HG03103 (cell line): ENCODE measurements around the gene UAP1L1.
"Not testable (repeated sequence)": the region's sequence is repeated elsewhere in the genome, so short reads cannot be mapped to it uniquely, and the experiment has no call there.

Experiments
- ATAC-seq: cut with Tn5 transposase; IDR thresholded peaks from one replicate; pipeline ENCODE4 v1.9.1; 2021; ENCODE audit warnings: low read depth; ENCODE audit not compliant: unreplicated experiment

The UAP1L1 gene, protein sequence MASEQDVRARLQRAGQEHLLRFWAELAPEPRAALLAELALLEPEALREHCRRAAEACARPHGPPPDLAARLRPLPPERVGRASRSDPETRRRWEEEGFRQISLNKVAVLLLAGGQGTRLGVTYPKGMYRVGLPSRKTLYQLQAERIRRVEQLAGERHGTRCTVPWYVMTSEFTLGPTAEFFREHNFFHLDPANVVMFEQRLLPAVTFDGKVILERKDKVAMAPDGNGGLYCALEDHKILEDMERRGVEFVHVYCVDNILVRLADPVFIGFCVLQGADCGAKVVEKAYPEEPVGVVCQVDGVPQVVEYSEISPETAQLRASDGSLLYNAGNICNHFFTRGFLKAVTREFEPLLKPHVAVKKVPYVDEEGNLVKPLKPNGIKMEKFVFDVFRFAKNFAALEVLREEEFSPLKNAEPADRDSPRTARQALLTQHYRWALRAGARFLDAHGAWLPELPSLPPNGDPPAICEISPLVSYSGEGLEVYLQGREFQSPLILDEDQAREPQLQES

DNA sequence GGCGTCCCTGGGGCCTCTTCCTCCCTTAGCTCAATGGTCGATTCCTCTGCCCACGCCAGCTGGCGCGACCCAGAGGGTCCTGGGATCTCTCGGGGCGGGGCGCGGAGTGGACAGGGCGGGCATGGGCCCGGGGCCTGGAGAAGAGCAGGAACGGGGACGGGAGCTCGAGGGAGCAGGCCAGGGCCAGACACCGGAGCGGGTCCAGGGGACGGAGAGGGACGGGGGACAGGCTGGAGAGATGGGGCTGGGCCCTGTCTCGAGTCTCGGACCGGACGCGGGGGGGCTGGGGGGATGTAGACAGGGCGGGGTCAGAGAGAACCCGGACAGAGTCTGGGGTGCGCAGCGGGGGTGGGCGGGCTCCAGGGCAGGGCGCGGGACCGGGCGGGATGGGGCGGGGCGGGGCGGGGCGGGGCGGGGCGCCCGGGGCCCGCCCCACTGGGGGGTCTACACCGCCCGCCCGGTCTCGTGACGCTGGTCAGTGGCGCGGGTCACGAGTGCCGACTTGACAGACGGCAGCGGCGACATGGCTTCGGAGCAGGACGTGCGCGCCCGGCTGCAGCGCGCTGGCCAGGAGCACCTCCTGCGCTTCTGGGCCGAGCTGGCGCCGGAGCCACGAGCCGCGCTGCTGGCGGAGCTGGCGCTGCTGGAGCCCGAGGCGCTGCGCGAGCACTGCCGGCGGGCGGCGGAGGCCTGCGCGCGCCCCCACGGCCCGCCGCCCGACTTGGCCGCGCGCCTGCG, at the start of gene UAP1L1:
TSS of gene UAP1L1 (plus strand) at position 508 of the 738 bp plus-strand sequence. CDS start at position 524, 16 bp downstream.
- ATAC-seq = no peak

DNA sequence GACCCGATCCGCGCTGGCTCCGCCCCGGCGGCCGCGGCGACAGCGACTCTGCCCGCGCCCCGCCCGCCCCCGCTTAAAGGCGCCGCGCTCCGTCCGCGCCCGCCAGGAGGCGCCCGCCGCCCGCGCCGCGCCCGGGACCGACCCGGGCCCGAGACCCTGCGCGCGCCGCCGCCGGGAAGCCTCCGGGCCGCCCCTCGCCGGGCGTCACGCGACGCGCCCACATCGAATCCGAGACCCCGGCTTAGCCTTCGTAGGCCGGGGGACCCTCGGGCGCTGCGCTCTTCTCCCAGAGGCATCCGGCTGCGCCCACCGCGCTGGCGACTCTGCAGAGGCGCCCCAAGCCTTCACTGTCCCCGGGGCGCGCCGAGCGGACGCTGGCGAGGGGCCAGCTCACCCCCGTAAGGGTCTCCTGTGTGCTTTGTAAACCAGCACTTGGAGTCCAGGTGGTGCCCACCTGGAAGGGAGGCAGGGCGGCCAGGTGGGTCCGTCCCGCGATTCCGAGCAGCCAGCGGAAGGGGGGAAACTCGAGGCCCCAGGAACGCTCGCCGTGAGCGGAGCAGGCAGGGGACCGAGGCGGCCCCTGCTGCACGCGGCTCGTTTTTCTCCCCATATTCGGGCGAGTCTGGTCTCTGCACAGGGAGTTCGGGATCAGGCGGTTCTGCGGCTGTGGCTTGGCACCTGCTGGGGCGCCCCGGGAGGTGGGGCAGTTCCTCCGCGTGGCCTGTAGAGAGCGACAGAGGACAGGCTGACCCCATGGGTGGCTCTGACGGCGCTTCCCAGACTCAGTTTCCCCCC, 48.9 kb upstream of the UAP1L1 start:
- peak; percentile 35 for ATAC-seq

DNA sequence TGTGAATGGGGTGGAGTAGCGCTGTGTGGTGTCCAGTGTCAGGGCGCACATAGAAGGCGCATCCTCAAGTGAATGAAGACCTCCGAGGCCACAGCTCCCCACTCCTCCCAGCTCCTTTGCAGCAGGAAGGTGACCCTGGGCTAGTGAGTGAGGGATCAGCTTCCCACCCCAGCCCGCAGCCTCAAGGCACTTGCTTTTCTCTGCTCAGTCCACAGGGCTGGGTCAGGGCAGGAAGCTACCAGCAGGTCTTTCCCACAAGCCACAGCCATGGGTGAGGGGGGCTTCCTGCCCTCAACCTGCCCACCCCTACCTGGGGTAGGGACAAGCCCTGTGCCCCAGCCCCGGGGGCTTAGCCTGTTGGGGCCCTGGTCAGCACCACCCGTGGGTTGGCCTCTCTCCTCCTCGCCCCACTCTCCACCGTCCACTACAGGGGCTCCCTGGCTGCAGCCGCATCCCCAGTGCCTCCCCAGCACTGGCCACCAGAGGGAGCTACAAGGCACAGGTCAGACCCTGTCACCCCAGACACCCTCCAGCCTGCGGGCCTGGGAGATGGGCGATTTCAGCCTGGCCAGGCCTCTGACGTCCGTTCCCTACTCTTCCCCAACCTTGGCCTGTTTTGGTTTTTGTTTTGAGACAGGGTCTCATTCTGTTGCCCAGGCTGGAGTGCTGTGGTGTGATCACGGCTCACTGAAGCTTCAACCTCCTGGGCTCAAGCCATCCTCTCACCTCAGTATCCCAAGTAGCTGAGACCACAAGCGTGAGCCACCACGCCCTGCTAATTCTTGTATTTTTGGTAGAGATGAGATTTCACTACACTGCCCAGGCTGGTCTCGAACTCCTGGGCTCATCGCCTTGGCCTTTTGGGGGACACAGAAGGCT, 48.0 kb upstream of the UAP1L1 start:
- no peak for ATAC-seq

DNA sequence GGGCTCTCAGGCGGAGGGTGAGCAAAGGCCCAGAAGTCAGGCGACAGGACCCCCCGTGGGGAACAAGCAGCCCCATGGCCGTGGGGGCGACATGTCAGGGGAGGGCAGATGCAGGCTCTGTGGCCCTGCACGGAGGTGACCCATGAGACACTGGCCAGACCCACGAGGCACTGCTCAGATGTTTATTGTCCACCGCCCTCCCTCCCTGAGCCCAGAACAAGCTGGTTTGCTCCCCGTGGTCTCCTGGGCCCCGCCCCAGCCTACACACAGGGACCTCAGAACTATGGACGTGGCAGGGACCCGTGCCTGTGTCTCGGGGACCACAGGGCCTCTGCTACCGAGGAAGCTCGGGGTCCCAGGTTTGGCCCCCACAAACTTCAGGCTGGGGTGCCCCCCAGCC, 47.3 kb upstream of the UAP1L1 start:
- ATAC-seq = no peak

DNA sequence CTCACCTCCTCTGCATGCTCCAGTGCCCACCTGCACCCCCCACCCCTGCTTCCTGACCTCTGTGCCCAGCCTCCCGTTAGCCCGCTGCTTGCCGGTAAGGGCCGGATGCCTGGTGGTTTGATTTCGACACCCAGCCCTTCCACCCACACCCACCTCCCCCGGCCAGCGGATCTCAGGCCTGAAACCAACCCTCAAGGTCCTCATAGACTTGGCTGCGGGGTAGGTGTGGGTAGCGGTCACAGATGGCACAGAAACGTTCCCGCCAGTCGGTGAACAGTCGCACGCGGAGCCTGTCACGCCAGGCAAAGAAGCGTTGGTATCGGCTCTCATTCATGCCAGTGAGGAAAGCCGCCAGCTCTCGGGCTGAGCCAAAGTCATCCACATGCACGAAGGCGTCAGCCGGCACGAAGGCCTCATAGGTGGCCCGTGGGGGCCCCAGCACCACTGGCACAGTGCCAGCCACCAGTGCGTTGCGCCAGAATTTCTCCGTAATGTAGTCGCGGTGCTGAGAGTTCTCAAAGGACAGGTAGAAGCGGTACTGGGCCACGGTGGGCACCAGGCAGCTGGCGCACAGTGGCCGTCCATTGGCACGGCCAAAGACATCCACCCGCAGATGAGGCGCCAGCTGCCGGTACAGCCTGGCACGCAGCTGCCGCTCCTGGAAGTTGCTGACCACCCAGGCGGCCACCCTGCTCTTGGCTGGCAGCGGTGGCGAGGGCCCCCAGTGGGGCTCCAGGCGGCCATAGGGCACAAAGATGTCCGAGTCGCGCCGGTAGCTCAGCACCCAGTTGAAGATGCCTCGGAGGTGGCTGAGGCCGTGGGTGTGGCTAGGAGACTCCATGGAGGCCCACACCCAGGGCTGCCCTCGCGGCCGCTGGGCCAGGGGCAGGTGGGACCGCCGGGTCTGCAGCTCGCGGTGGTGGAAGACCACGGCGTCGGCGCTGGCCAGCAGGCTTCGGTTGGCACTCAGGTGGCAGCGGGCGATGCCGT, 46.5 kb upstream of the UAP1L1 start:
- ATAC-seq = no peak

DNA sequence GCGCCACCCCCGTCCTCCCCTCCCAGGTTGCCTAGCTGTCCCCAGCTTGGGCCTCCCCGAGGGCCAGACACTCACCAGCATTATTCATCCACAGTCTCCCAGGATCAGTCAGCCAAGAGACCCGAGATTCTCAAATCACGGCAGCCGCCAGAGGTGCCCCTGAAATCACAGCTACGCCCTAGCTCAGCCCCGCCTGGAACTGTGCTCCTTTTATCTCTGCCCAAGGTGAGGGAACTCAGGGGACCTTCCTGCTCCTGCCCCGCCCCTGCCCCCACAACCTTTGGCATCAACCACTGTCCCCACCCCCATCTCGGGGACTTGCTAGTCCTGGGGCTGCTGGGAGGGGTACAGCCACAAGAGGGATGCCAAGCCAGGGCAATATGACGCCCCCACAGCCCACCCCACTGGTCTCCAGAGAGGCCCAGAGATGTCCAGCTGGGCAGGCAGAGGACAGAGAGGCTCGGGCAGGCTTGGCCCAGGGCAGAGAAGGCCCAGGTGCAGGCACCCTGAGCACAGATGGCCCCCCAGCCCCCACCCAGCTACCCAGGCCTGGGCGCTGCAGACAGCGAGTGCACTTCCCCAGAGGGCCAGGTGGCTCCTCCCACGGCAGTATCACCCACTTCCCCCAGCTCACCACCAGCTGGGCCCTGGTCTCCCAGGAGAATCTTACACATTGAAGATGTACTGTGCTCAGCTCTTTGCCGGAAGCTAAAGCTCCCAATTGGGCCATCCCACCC, 45.2 kb upstream of the UAP1L1 start, which contains the start of gene FUT7:
TSS of gene FUT7 (minus strand) at position 185 of the 737 bp plus-strand sequence. CDS start at position 88, 97 bp downstream.
- ATAC-seq = no peak

DNA sequence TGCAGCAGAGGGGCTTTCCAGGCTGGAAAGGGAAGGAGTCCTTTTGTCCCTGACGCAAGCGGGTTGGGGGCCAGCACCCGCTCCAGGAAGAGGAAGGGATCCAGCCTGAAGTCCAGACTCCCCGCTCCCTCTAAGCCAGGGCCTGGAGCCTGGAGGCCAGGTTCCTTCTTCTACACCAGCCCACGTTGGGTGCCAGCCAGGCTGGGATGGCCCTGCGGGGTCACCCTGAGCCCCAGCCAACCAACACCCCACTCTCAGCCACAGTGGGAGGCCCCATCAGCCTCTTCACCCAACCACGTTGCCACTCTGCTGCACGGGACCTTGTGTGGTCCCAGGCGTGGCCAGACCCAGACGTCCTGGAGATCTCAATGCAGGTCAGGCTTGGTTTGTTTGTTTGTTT, 44.5 kb upstream of the UAP1L1 start:
- ATAC-seq = no peak

DNA sequence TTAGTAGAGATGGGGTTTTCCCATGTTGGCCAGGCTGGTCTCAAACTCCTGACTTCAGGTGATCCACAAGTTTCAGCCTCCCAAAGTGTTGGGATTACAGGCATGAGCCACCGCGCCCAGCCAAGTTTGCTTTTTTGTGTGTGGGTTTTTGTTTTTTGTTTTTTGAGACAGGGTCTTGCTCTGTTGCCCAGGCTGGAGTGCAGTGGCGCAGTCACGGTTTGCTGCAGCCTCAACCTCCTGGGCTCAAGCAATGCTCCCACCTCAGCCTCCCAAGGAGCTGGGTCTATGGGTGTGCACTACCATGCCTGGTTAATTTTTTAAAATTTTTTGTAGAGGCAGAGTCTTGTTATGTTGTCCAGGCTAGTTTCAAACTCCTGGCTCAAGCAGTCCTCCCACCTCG, 43.8 kb upstream of the UAP1L1 start:
- not testable (repeated sequence) for ATAC-seq

DNA sequence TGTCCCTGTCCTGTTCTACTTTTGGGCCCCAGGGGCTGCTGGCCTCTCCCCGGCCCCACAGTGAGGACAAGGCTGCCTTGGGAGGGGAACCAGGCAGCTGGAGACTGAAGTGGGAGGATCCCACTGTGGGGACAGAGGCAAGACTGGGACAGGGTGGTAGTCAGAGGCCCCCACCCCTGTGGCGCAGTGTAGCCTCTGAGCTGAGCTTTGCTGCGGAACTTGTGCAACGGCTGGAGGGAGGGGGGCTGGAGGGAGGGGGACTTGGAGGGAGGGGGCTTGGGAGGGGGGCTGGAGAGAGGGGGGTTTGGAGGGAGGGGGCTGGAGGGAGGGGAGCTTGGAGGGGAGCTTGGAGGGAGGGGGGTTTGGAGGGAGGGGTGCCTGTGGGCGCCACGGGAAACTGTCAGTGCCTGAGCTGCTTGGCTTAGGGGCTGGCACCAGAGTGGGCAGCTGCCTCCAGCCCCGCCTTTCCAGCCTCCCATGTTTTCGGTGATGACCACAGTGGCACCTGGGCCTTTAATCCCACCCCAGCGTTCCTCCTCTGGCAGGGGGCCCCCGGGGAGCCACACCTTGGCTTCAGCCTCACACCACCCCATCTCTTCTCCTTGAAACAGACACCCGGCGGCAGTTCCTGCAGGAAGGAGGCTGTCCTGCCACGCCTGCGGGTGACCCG, 43.1 kb upstream of the UAP1L1 start:
- ATAC-seq = no peak

DNA sequence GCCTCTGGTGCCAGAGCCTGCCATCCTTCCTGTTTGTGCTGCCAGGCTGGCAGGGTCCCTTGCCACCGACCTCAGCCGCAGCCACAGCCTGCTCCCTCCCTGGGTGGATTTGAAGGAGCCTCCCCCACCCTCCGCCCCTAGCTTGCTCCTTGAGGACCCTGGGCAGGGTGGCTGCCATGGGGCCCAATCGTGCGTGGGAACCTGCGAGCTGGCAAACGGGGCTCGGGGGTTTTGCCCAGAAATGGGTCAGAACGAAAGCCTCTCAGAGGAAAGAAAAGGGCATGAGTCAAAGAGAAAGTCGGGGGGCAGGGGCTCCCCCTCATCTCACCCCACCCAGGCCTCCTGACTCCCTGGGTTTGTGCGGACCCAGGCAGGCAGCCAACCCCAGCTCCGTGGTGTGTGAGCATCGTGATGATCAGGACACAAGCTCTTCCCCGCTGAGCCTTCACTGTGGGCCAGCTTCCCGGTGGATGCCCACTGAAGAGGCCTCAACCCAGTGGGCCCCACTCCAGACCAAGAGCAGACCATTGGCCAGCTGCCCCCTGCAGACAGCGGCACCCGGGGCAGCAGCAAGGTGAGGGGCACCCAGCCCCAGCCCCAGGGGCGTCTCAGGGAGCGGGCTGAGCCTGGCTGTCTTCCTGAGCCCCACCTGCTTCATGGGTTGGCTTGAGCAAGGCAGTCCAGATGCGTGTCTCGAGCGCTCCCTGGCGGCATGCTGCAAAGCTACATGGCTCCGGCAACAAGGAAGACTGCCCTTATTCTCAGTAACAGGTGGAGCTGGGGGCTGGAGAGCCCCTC, 42.4 kb upstream of the UAP1L1 start:
- ATAC-seq = no peak

DNA sequence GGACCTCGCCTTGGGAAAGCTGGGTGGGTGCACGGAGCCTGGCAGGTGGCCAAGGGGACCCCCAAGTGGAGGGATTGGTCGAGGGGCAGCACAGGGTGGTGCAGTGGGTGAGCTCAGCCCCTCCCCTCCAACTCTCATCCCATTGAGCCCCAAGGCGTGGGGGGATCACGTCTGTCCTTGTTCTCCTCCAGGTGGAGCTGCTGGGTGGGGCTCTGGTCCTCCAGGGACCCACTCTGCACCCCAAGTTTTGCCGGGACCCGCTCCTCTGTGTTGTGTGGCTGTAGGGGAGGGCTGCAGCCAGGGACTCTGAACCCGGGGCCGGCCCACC, 41.8 kb upstream of the UAP1L1 start:
- no peak for ATAC-seq

DNA sequence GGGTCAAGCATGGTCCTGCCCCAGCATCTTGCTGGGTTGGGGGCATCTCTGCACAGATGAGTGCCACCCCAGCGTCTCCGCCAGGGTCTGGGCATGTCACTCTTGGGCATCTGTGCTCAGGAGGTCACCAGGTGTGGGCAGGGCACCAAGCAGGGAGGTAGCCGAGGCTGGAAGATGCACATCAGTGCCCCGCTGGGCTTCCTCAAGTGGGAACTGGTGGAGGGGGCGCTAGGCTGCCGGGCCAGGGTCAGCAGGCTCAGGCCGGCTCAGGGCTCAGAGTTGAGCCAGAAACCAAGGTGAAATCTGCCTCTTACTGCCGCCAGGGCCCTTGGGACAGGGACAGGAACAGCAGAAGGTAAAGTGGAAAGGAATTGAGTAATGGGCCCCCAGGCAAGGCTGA, 41.4 kb upstream of the UAP1L1 start:
- ATAC-seq = no peak

DNA sequence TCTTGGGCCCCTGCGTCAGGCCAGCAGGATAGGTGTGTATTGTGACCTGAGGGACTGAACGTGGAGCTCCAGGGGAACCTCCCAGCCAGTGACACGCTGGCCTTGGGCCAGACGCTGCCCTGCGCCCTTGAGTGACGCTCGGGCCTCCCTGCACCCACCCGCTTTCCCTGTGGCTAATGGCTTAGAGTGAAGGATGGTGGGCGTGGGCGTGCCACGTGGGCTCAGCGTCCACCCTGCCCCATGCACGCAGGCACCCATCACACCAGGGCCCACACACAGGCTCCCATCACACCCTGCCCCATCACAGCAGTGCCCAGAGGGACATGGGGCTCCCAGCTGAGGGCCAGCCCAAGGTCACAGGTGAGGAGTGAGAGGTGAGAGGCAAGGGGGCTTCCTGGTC, 40.3 kb upstream of the UAP1L1 start:
- no peak for ATAC-seq

DNA sequence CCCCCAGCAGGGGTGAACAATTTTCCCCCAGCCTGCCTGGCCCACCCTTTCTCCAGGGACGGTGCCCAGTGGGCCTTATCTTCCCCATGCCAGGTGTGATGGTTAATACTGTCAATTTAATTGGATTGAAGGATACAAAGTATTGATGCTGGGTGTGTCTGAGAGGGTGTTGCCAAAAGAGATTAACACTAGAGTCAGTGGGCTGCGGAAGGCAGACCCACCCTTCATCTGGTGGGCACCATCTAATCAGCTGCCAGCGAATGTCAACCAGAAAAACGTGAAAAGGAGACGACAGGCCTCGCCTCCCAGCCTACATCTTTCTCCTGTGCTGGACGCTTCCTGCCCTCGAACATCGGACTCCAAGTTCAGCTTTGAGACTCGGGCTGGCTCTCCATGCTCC, 39.8 kb upstream of the UAP1L1 start:
- ATAC-seq = no peak

DNA sequence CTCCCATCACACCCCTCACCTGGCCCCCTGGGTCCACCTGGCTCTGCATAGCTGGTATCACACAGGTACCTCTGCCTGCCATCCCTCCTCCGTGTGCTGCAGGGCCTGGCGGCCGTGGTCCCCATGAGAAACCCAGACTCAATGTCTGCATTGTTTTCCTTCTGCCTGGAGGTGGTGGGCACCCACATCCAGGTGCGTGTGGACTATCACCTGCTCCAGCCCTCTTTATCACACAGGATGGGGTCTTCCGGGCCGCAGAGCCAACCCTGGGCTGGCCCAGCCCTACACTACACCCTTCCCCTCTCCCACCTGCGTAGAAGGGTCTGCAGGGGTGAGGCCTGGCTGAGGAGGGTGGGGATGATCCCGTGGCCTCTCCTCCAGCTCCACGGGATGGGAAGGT, 38.4 kb upstream of the UAP1L1 start:
- ATAC-seq = no peak

DNA sequence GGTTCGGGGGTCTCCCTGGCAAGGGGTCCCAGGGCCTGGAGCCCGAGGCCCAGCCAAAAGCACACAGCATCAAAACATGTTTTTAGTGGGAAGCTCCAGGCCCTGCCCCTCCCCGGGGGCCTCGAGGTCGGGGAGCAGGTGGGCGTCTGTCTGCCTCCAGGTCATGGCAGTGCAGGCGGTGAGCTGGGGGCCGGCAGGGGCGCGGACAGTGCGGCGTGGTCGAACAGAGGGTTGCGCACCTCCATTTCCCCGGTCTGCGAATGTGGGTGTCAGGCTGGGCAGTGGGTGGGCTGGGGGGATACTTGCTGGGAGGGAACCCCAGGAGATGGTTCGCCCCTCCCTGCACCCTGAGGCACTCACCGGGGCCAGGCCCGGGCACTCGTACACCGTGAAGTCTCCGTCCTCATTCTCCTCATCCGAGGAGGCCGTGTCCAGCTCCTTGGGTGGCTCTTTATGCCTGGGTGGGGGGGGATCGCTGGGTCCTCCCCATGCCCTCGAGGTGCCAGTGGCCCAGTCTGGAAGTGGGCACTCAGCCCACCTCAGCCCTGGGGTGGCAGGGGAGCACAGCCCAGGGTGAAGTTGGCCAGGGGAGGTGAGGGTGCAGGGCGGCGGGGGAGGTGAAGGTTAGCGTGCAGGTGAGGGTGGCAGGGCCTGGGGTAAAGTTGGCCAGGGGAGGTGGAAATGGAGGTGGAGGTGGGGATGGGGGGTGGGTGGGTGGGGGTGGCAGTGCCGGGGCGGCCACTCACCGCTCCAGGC, 37.5 kb upstream of the UAP1L1 start:
- no peak for ATAC-seq
